Cardiac fibroblast (primary cell): ENCODE data around the gene CARD11.

Experiments used
- DNase-seq, 2 donors: peaks; one replicate each; pipeline versions ENCODE4 v3.0.0 to v3.0.0-alpha.2; 2010; ENCODE audit warnings: low read depth in 2 of 2
- H3K4me3 ChIP-seq, 2 donors: replicated peaks in 1 of 2; 1 replicate in 1 of 2; 2 replicates in 1 of 2; pipeline ENCODE4 v1.5.1; 2011; ENCODE audit warnings: low read depth in 2 of 2, low read length in 2 of 2, mild to moderate bottlenecking in 2 of 2, moderate library complexity in 1 of 2
- TF ChIP-seq, protein P1 (sequence below): IDR thresholded peaks from one replicate; pipeline ENCODE4 v1.5.1; 2011; ENCODE audit warnings: low read depth, mild to moderate bottlenecking, low read length, inconsistent platforms

Gene CARD11

DNA sequence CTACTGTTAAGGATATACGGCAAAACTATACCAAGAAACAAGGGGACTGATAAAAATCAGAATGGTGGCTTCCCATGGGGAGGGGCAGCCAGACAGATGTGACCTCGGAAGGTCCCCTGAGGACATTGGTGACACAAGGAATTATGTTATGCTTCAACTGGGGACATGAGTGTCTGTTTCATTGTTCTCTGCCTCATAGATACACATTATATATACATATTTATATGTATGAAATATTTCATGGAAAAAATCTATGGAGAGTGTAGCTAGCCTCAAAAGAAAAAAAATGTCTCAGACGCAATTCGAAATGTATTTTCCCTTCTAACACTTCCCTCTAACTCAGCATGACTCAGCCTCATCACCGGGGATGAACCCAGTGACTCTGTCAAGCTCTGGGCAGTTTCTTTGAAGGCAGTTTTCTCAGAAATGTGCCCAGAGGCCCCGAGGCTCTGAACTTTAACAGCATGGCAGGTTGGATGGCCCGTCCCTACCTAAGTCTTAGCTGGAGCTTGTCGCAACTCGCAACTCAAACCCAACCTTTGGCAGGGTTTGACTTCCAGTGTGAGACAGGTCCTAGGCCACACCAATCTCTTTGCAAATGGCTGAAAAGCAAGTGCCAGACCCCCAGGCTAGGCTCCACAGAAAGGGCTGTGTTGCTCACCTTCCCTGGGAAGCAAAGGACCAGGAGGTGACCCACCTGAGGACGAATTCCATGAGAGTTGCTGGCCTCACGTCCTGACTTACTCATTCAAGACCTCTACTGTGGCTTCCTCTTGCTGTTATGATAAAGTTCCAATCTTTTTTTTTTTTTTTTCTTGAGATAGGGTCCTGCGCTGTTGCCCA, 86.9 kb downstream of the CARD11 start:
- DNase-seq, result peak; percentile 33 to 69
- TF ChIP-seq, protein P1, sequence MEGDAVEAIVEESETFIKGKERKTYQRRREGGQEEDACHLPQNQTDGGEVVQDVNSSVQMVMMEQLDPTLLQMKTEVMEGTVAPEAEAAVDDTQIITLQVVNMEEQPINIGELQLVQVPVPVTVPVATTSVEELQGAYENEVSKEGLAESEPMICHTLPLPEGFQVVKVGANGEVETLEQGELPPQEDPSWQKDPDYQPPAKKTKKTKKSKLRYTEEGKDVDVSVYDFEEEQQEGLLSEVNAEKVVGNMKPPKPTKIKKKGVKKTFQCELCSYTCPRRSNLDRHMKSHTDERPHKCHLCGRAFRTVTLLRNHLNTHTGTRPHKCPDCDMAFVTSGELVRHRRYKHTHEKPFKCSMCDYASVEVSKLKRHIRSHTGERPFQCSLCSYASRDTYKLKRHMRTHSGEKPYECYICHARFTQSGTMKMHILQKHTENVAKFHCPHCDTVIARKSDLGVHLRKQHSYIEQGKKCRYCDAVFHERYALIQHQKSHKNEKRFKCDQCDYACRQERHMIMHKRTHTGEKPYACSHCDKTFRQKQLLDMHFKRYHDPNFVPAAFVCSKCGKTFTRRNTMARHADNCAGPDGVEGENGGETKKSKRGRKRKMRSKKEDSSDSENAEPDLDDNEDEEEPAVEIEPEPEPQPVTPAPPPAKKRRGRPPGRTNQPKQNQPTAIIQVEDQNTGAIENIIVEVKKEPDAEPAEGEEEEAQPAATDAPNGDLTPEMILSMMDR, result no peak

DNA sequence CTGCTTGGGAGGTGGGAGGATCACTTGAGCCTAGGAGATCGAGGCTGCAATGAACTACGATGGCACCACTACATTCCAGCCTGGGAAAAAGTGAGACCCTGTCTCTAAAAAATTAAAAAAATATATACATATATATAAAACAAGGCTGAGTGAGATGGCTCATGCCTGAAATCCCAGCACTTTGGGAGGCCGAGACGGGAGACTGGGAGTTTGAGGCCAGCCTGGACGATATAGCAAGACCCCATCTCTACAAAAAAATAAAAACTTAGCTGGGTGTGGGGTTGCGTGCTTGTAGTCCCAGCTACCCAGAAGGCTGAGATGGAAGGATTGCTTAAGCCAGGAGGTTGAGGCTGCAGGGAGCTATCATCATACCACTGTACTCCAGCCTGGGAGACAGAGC, 87.6 kb downstream of the CARD11 start:
- TF ChIP-seq, protein P1, result no peak
- no peak overlapping the region for H3K4me3 ChIP-seq
- no peak for DNase-seq

More for the DNA sequence above, 86.9 kb downstream of the CARD11 start:
- no peak overlapping the region for H3K4me3 ChIP-seq

DNA sequence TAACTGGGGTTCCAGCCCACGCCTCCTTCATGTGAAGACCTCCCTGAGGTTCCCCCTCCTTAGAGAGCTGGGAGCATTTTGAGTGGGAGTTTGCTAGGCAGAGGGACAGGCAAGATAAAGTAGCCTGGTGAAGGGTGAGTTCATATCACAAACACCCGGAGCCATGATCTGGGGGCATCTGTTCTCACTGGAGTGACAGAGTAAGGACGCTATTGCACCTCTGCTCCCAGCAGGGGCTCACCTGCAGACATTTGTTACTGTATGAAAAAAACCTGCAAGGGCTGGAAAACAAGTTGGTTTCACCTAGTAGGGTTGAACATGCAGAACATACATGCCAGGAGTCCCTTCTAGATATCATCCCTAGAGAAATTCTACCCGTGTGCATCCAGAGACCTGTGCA, 88.4 kb downstream of the CARD11 start:
- no peak overlapping the region for H3K4me3 ChIP-seq
- DNase-seq, result no peak
- TF ChIP-seq, protein P1, result no peak

DNA sequence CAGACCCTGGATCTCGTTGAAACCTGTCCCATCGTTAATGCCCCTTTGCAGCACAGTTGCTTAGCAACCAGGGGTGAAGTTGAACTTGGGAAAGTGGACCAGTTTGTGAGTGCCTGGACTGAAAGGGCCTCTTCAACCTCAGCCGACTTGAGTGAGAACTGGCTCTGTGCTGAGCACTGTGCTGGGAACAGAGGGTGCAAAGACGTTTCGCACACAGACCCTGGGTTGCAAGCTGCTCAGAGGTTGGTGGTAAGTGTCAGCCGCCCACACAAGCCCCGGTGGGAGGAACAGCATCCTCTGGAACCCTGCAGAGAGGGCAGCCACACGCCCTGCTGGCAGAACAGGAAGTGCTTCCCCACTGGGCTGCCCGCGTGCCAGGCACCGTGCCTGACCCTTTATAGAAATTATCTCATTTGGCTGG, 89.2 kb downstream of the CARD11 start:
- no peak overlapping the region for H3K4me3 ChIP-seq
- no peak for DNase-seq
- TF ChIP-seq, protein P1, result no peak

DNA sequence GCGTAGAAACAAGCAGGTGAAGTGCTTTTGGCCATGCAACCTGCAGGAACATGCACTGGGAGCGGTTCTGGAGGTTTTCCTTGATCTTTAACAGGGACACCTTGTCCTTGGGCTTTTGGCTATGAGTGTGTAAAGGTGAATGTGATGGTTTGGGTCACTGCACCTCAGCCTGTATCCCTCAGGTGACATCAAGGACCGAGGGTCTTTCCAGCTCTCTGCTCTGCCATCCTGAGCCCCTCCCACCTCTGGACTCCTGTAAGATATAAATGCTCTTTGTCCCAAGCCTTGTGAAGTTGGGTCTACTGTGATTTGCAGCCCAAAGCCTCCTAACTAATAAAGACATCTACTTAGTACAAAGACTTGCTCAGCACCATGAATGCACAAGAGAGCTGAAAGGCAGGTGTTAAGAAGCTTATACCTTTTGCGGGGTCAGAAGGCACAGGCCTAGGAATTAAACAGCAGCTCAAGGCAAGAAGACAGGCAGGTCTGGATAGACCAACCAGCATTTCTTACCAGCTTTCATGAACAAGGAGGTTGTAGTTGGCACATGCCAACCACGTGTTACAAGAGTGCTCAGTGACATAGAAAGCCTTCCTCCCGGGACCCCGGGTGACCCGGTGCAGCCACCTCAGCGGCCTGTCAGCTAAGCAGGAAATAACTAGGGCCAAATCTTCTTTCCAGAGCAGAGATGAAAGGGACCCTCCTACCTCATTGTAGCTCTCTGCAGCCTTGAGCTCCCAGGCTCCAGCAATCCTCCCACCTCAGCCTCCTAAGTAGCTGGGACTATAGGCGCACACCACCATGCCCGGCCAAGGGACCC, 89.9 kb downstream of the CARD11 start:
- DNase-seq, result no peak
- TF ChIP-seq, protein P1, result no peak
- H3K4me3 ChIP-seq, result no peak overlapping the region

DNA sequence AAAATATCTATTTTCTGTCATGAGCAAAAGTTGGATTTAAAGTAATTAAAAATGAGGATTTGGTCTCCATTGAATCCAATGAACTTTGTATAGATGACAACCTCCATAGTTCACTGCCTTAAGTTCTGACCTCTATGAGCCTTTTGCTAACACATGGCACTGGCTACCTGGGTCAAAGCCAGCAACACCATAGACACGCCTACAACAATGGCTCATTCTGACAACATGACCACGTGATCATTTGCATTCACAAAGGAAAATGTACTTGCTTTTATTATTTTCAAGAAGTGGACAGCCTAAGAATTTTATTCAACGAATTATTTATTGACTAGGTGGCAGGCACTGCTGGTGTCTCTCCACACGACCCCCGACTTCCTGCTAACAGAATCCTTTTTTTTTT, 90.6 kb downstream of the CARD11 start:
- H3K4me3 ChIP-seq, result no peak overlapping the region
- TF ChIP-seq, protein P1, result no peak
- no peak for DNase-seq
